Prostate gland (tissue), 2 donors: Measurements from ENCODE around the gene SNRNP27. TPM values are rescaled to one million over a fixed set of nuclear protein-coding genes. Genes with fewer than 3 reads are reported as not detected.

Experiments
- DNase-seq: peaks from one replicate; pipeline ENCODE4 v3.0.0-alpha.2; 2019; ENCODE audit warnings: low spot score
- H3K27ac ChIP-seq, 2 donors: fragments of 200-600 bp; sonication (generic); 2 replicates each; pipeline ENCODE4 v1.5.1; 2017 to 2019
- H3K27me3 ChIP-seq: fragments of 200-600 bp; sonication (generic); replicated peaks from 2 replicates; pipeline ENCODE4 v1.5.1; 2019; ENCODE audit not compliant: insufficient read depth
- H3K36me3 ChIP-seq, 2 donors: fragments of 200-600 bp; sonication (generic); 1 replicate in 1 of 2; 2 replicates in 1 of 2; pipeline versions ENCODE4 v1.5.1 to v1.8.1; 2017 to 2019
- H3K4me1 ChIP-seq: fragments of 200-600 bp; sonication (generic); replicated peaks from 2 replicates; pipeline ENCODE4 v1.5.1; 2019
- H3K4me3 ChIP-seq, 2 donors: fragments of 200-600 bp; sonication (generic); 2 replicates each; pipeline ENCODE4 v1.5.1; 2017 to 2019
- H3K9me3 ChIP-seq: fragments of 200-600 bp; sonication (generic); 2 replicates; pipeline ENCODE4 v1.5.1; 2017
- CTCF ChIP-seq, 4 experiments: fragments of 200-600 bp in 2 of 4; fragments of 450-650 bp in 2 of 4; sonication (generic) in 2 of 4; IDR thresholded peaks; 1 replicate in 3 of 4; 2 replicates in 1 of 4; pipeline ENCODE4 v1.5.1; 2016 to 2019; ENCODE audit warnings: antibody characterized with exemption in 4 of 4, mild to moderate bottlenecking in 2 of 4, moderate library complexity in 2 of 4
- POLR2A ChIP-seq: fragments of 450-650 bp; IDR thresholded peaks from one replicate; pipeline ENCODE4 v1.6.1; 2016; ENCODE audit warnings: antibody characterized with exemption, mild to moderate bottlenecking
- POLR2AphosphoS5 ChIP-seq: sonication (generic); formaldehyde crosslinking; IDR thresholded peaks from one replicate; pipeline ENCODE4 v1.6.1; 2017; ENCODE audit warnings: antibody characterized with exemption
- WGBS: methylation state at CpG from one replicate; pipeline ENCODE4 v1.1.5; 2018; 5-methylcytosine and 5-hydroxymethylcytosine counted together
- intact Hi-C: fragments of 100-400 bp; cut with DNase I; formaldehyde crosslinking; loops from one replicate; pipeline ENCODE4 v1.14.2; 2022
- total RNA-seq, 2 donors: library from RNA; depleted of rRNA; stranded (reverse); fragments of >200 nt; gene quantifications; one replicate each; pipeline ENCODE4 v1.1.0, GENCODE V29; 2016

The SNRNP27 gene
- total RNA-seq, 2 donors from 2014 or later, result 52.1 to 69.1 TPM

GRCh38 chr2:69943843-69944525 lies 50.2 kb downstream of the SNRNP27 start:
- Histone ChIP-seq H3K4me3 (no peak overlapping the region), H3K9me3 (no peaks in the 10 kb centered on the region), H3K27ac (no peak overlapping the region), H3K27me3 (no peaks in the 10 kb centered on the region), H3K4me1 (no peaks in the 10 kb centered on the region), H3K36me3 (no peaks in the 10 kb centered on the region)
- WGBS, result 75% methylated on average over 9 of the region's 9 CpGs
- intact Hi-C loops, result no loop called here
- TF ChIP-seq CTCF (IDR thresholded peaks at IDR 0.05) (no peak), POLR2AphosphoS5 (no peak), POLR2A (no peak)
- DNase-seq, result no peak

- no peak overlapping the region for H3K4me3 ChIP-seq
- 94% methylated on average over 7 of the region's 7 CpGs for WGBS
- no peak overlapping the region for H3K27ac ChIP-seq
- no peak for DNase-seq
- H3K36me3 ChIP-seq, result no peaks in the 10 kb centered on the region
- no peaks in the 10 kb centered on the region for H3K27me3 ChIP-seq
- H3K9me3 ChIP-seq, result no peaks in the 10 kb centered on the region
- TF ChIP-seq CTCF (IDR thresholded peaks at IDR 0.05), result no peak
- TF ChIP-seq POLR2AphosphoS5, result no peak
- no peak for TF ChIP-seq POLR2A
- intact Hi-C loops, result no loop called here
- H3K4me1 ChIP-seq, result no peaks in the 10 kb centered on the region
These were observed 51.0 kb downstream of the SNRNP27 start for GRCh38 chr2:69944756-69945155.

- Histone ChIP-seq H3K4me3 (no peak overlapping the region), H3K27me3 (no peaks in the 10 kb centered on the region), H3K36me3 (no peaks in the 10 kb centered on the region), H3K27ac (no peak overlapping the region), H3K4me1 (no peaks in the 10 kb centered on the region), H3K9me3 (no peaks in the 10 kb centered on the region)
- 73% methylated on average over 8 of the region's 8 CpGs for WGBS
- intact Hi-C loops, result no loop called here
- TF ChIP-seq POLR2A, result no peak
- no peak for TF ChIP-seq POLR2AphosphoS5
- TF ChIP-seq CTCF (IDR thresholded peaks at IDR 0.05), result no peak
- no peak for DNase-seq
These were observed 51.7 kb downstream of the SNRNP27 start for GRCh38 chr2:69945441-69945840.

- Histone ChIP-seq H3K36me3 (no peaks in the 10 kb centered on the region), H3K4me1 (no peaks in the 10 kb centered on the region), H3K27me3 (no peaks in the 10 kb centered on the region), H3K27ac (no peak overlapping the region), H3K4me3 (no peak overlapping the region), H3K9me3 (no peaks in the 10 kb centered on the region)
- intact Hi-C loops, result no loop called here
- WGBS, result 89% methylated on average over 8 of the region's 8 CpGs
- no peak for DNase-seq
- TF ChIP-seq POLR2AphosphoS5, result no peak
- TF ChIP-seq CTCF (IDR thresholded peaks at IDR 0.05), result no peak
- TF ChIP-seq POLR2A, result no peak
These were observed 52.2 kb downstream of the SNRNP27 start for GRCh38 chr2:69945941-69946340.
